Kidney epithelial cell (primary cell): ENCODE data around the gene TEDDM1. TPM values are rescaled to one million over a fixed set of nuclear protein-coding genes. Genes with fewer than 3 reads are reported as not detected.

ENCODE experiments used
- DNase-seq: peaks from one replicate; pipeline ENCODE4 v3.0.0-alpha.2; 2010; ENCODE audit warnings: low read depth
- H3K27me3 ChIP-seq: 2 replicates; pipeline ENCODE4 v1.6.0; 2011; ENCODE audit warnings: low read length; ENCODE audit not compliant: control insufficient read depth, insufficient read depth
- H3K36me3 ChIP-seq: 2 replicates; pipeline ENCODE4 v1.5.1; 2011; ENCODE audit warnings: low read length; ENCODE audit not compliant: control insufficient read depth, insufficient read depth
- H3K4me3 ChIP-seq: 2 replicates; pipeline ENCODE4 v1.5.1; 2011; ENCODE audit warnings: low read depth, mild to moderate bottlenecking, control low read depth, low read length
- total RNA-seq: library from RNA; depleted of rRNA; stranded (reverse); fragments of >200 nt; gene quantifications from 2 replicates; pipeline ENCODE4 v1.2.3, GENCODE V29; 2015
- TF ChIP-seq, protein P1 (sequence below): IDR thresholded peaks from 2 replicates; pipeline ENCODE4 v1.5.1; 2011; ENCODE audit warnings: mild to moderate bottlenecking, moderate library complexity, low read length, control low read depth, inconsistent platforms; ENCODE audit not compliant: insufficient read depth, poor library complexity, severe bottlenecking

Gene TEDDM1
- total RNA-seq, 1 donor from 2014 or later, result not detected

DNA sequence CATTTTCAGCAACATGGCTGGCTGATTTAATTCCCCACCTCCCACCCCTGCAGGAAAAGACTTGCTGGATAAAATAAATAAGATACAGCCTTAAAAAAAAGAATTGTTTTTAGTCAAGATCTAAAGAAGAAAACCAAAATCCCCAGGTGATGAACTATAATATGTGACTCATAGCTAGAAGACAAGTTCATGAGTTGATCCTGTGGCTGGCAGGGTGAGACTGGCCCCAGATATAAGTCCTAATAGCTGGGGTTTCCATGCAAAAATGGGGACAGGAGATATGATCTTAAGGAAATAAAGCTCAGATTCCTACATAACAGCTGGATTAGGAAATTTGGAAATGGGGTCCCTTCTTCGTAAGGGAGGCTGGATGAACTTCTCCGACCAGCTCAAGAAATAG is 27.6 kb upstream of the TEDDM1 start:
- Histone ChIP-seq H3K36me3 (no peaks in the 10 kb centered on the region), H3K27me3 (no peaks in the 10 kb centered on the region), H3K4me3 (no peak overlapping the region)
- TF ChIP-seq, protein P1, sequence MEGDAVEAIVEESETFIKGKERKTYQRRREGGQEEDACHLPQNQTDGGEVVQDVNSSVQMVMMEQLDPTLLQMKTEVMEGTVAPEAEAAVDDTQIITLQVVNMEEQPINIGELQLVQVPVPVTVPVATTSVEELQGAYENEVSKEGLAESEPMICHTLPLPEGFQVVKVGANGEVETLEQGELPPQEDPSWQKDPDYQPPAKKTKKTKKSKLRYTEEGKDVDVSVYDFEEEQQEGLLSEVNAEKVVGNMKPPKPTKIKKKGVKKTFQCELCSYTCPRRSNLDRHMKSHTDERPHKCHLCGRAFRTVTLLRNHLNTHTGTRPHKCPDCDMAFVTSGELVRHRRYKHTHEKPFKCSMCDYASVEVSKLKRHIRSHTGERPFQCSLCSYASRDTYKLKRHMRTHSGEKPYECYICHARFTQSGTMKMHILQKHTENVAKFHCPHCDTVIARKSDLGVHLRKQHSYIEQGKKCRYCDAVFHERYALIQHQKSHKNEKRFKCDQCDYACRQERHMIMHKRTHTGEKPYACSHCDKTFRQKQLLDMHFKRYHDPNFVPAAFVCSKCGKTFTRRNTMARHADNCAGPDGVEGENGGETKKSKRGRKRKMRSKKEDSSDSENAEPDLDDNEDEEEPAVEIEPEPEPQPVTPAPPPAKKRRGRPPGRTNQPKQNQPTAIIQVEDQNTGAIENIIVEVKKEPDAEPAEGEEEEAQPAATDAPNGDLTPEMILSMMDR, result no peak
- DNase-seq, result no peak

DNA sequence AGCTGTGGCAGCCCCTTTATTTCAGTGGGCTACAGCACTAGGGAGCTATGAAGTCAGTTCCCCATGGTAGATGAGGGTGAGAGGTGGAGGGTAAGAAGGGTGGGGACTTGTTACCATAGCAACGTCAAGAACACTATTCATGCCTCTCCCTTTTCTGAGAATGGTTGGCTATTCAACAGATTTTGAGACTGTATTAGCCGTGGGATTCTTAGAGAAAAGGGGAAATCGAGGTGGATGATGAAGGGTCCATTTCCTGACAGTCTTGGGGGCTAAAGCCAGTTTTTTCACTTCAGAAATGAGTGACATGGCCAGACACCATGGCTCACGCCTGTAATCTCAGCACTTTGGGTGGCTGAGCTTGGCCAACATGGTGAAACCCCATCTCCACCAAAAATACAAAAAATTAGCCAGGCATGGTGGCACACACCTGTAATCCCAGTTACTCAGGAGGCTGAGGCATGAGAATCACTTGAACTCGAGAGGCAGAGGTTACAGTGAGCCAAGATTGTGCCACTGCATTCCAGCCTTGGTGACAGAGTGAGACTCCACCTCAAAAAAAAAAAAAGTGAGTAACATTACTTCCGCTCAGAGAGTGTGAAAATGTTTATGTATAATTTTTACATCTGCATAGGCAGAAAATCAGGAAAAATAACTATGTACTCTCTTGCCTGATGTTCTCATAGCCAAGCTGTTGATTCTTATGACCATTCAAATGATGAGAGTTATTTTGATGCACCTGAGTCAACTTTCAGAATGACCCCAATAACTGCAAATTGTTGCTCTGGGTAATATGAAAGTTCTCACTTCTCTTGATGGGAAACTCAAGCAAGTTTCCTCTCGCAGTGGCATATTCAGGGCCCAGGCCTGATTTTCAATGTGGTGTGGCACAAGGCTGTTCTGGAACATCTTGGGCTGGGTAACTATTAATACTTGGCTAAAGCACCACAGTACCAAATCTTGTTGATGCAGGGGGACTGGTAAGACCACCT is 26.3 kb upstream of the TEDDM1 start:
- H3K4me3 ChIP-seq, result no peak overlapping the region
- no peak for DNase-seq
- TF ChIP-seq, protein P1, result no peak

GRCh38 chr1:182415789-182416188 is 15.3 kb upstream of the TEDDM1 start:
- DNase-seq, result no peak
- TF ChIP-seq, protein P1, result no peak
- Histone ChIP-seq H3K36me3 (no peaks in the 10 kb centered on the region), H3K4me3 (no peak overlapping the region), H3K27me3 (no peaks in the 10 kb centered on the region)

More for the DNA sequence above, 26.3 kb upstream of the TEDDM1 start:
- Histone ChIP-seq H3K36me3 (no peaks in the 10 kb centered on the region), H3K27me3 (no peaks in the 10 kb centered on the region)

DNA sequence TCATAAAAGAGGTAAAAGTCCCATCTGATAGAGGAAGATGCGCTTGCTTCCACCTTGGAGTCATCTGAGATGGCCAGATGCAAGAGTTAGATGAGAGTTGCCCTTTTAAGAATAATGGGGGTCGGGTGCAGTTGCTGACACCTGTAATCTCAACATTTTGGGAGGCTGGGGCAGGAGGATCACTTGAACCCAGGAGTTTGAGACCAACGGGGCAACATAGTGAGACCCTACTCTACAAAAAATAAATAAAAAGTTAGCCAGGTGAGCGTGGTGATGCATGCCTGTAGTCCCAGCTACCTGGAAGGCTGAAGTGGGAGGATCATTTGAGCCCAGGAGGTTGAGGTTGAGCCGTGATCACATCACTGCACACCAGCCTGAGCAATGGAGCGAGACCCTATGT is 13.5 kb upstream of the TEDDM1 start:
- Histone ChIP-seq H3K4me3 (no peak overlapping the region), H3K27me3 (no peaks in the 10 kb centered on the region), H3K36me3 (no peaks in the 10 kb centered on the region)
- TF ChIP-seq, protein P1, result no peak
- no peak for DNase-seq

DNA sequence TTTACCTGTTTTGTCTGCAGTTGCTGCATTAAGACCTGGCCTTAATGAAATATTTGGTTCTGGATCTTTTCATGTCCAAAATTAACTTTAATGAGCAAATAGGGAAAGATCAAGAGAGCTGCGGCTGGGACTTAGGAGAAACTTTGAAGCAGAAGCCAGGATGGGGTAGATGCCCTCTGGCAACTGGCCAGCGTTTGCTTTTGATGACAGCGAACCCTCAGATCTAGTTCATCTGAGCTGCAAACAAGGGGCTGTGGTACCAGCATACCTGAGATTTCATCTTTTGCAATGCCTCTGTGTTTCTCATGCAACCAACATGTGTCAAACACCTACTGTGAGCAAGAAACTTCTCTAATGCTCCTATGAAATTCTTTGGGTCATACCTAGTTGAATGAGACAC is 13.0 kb upstream of the TEDDM1 start:
- TF ChIP-seq, protein P1, result no peak
- no peaks in the 10 kb centered on the region for H3K36me3 ChIP-seq
- H3K4me3 ChIP-seq, result no peak overlapping the region
- DNase-seq, result no peak
- H3K27me3 ChIP-seq, result no peaks in the 10 kb centered on the region
